ENCODE data around the gene NDUFC1.
"Not testable (repeated sequence)": the region's sequence is repeated elsewhere in the genome, so short reads cannot be mapped to it uniquely, and the experiment has no call there.

NDUFC1 gene

GRCh38 chr4:139295942-139296299, 6.4 kb downstream of the NDUFC1 start:
- no peak for DNase-seq

- peak; percentile 97 for DNase-seq
These were observed 6.9 kb downstream of the NDUFC1 start for GRCh38 chr4:139295206-139295941.

GRCh38 chr4:139286186-139286698, 16.0 kb downstream of the NDUFC1 start:
- no peak for DNase-seq

GRCh38 chr4:139282721-139283075, 19.6 kb downstream of the NDUFC1 start:
- no peak for DNase-seq

GRCh38 chr4:139282065-139282720, 20.1 kb downstream of the NDUFC1 start:
- no peak for DNase-seq

GRCh38 chr4:139279760-139280620, 22.3 kb downstream of the NDUFC1 start, which contains the start of gene MGARP:
Gene MGARP (minus strand): TSS chr4:139280225. CDS start chr4:139280158, 67 bp downstream.
- DNase-seq = peak; percentile 49

- no peak for DNase-seq
These were observed 23.1 kb downstream of the NDUFC1 start for GRCh38 chr4:139278912-139279759.

- no peak for DNase-seq
These were observed 23.8 kb downstream of the NDUFC1 start for GRCh38 chr4:139278485-139278884.

GRCh38 chr4:139275281-139275735, 27.0 kb downstream of the NDUFC1 start:
- DNase-seq = no peak

- no peak for DNase-seq
These were observed 27.5 kb downstream of the NDUFC1 start for GRCh38 chr4:139274790-139275189.

- DNase-seq = no peak
These were observed 28.4 kb downstream of the NDUFC1 start for GRCh38 chr4:139273835-139274234.

GRCh38 chr4:139267301-139267700, 35.0 kb downstream of the NDUFC1 start:
- DNase-seq = no peak

- DNase-seq = peak; percentile 61
These were observed 35.6 kb downstream of the NDUFC1 start for GRCh38 chr4:139266583-139267257.

GRCh38 chr4:139266208-139266582, 36.1 kb downstream of the NDUFC1 start:
- no peak for DNase-seq

GRCh38 chr4:139265654-139266053, 36.6 kb downstream of the NDUFC1 start:
- DNase-seq = no peak

- DNase-seq = no peak
These were observed 45.9 kb downstream of the NDUFC1 start for GRCh38 chr4:139256349-139256748.

GRCh38 chr4:139255581-139255980, 46.7 kb downstream of the NDUFC1 start:
- not testable (repeated sequence) for DNase-seq

- DNase-seq = no peak
These were observed 48.6 kb downstream of the NDUFC1 start for GRCh38 chr4:139253713-139254112.

GRCh38 chr4:139253046-139253445, 49.2 kb downstream of the NDUFC1 start:
- DNase-seq = no peak

GRCh38 chr4:139247700-139248238, 54.5 kb downstream of the NDUFC1 start:
- no peak for DNase-seq

- DNase-seq = no peak
These were observed 55.0 kb downstream of the NDUFC1 start for GRCh38 chr4:139247241-139247640.
